Measurements from ENCODE around the gene PTGDS.

Gene PTGDS

GRCh38 chr9:137026384-137026783 lies 49.1 kb downstream of the PTGDS start:
- no peak for FAIRE-seq

DNA sequence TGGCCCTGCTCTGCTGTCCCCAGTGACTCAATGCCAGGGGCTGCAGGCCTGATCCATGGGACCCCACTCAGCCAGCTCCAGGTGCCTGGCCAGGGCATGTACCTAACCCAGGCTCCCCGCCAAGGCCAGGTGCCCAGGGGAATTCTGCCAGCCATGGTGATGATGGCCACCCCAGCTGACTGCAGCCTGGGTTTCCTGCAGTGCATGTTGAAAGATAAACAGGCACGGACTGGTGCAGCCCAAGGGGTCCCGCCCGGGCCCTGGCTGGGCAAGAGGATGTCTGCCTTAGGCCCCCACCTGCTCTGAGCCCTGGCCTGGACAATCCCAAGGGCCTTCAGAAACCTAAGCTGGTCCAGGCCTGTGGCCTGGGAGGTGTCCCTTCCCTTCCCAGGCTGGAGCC lies 49.5 kb downstream of the PTGDS start:
- FAIRE-seq, result no peak

DNA sequence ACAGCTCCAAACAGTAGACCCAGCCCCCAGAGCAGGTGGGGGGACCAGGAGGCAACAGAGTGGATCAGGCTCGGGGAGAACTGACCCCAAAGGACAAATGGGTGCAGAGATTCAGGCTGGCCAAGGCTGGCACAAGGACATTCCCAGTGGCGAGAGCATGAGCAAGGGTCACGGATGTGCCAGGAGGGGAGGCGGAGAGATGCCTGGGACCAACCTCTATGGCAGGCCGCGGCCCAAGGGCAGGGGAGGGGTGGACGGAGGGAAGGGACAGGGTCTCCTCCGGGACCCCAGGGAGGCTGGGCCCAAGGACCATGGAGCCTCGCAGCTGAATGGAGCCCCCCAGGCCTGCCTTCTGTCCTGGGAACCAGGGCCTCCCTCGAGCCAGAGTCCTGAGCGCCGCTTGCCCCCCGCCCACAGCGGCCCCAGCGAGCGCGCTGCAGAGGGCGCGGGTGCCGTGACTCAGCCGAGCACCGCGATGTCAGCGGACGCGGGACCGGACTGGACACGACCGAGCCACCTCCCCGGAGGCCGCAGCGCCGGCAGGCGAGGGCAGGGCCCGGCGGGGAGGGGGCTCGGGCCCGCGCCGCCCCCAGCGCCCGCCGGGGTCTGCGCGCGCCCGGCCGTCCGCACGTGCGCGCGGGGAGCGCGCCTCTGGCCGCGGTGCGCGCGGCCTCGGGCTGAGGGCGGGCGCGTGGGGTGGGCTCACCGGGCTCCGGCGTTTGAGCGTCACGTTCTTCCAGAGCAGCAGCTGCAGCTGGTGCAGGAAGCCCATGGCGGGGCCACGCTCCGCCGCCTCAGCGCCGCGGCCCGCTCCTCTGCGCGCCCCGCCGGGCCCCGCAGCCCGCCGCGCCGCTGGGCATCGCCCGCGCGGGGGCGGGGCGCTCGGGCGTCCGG lies 50.3 kb downstream of the PTGDS start, which contains the start of gene ABCA2:
Gene ABCA2 (minus strand): TSS at position 869 of the 894 bp plus-strand sequence. CDS start 97 bp downstream, at position 772.
- no peak for FAIRE-seq

DNA sequence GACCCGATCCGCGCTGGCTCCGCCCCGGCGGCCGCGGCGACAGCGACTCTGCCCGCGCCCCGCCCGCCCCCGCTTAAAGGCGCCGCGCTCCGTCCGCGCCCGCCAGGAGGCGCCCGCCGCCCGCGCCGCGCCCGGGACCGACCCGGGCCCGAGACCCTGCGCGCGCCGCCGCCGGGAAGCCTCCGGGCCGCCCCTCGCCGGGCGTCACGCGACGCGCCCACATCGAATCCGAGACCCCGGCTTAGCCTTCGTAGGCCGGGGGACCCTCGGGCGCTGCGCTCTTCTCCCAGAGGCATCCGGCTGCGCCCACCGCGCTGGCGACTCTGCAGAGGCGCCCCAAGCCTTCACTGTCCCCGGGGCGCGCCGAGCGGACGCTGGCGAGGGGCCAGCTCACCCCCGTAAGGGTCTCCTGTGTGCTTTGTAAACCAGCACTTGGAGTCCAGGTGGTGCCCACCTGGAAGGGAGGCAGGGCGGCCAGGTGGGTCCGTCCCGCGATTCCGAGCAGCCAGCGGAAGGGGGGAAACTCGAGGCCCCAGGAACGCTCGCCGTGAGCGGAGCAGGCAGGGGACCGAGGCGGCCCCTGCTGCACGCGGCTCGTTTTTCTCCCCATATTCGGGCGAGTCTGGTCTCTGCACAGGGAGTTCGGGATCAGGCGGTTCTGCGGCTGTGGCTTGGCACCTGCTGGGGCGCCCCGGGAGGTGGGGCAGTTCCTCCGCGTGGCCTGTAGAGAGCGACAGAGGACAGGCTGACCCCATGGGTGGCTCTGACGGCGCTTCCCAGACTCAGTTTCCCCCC lies 51.2 kb downstream of the PTGDS start:
- no peak for FAIRE-seq

DNA sequence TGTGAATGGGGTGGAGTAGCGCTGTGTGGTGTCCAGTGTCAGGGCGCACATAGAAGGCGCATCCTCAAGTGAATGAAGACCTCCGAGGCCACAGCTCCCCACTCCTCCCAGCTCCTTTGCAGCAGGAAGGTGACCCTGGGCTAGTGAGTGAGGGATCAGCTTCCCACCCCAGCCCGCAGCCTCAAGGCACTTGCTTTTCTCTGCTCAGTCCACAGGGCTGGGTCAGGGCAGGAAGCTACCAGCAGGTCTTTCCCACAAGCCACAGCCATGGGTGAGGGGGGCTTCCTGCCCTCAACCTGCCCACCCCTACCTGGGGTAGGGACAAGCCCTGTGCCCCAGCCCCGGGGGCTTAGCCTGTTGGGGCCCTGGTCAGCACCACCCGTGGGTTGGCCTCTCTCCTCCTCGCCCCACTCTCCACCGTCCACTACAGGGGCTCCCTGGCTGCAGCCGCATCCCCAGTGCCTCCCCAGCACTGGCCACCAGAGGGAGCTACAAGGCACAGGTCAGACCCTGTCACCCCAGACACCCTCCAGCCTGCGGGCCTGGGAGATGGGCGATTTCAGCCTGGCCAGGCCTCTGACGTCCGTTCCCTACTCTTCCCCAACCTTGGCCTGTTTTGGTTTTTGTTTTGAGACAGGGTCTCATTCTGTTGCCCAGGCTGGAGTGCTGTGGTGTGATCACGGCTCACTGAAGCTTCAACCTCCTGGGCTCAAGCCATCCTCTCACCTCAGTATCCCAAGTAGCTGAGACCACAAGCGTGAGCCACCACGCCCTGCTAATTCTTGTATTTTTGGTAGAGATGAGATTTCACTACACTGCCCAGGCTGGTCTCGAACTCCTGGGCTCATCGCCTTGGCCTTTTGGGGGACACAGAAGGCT lies 52.0 kb downstream of the PTGDS start:
- FAIRE-seq, result peak; percentile 42

- no peak for FAIRE-seq
Observed at GRCh38 chr9:137030006-137030405, 52.7 kb downstream of the PTGDS start.

- FAIRE-seq, result no peak
Observed at GRCh38 chr9:137030538-137031527, 53.5 kb downstream of the PTGDS start.
